Keratinocyte (primary cell): ENCODE measurements around the gene CDKN2C.

ENCODE experiments used
- CTCF ChIP-seq, 3 experiments: IDR thresholded peaks in 1 of 3; conservative IDR thresholded peaks in 1 of 3; optimal IDR thresholded peaks in 1 of 3; 2 replicates in 2 of 3; 3 replicates in 1 of 3; pipeline versions ENCODE3 to v1.5.1; 2011; ENCODE audit warnings: low read length in 3 of 3, mild to moderate bottlenecking in 3 of 3, moderate library complexity in 2 of 3, control low read depth in 1 of 3, inconsistent platforms in 1 of 3; ENCODE audit not compliant: insufficient read depth in 2 of 3; ENCODE audit errors: extremely low read depth in 1 of 3
- EZH2 ChIP-seq: IDR thresholded peaks from one replicate; pipeline ENCODE4 v1.6.1; 2012; ENCODE audit warnings: inconsistent platforms, mild to moderate bottlenecking, low read length, moderate library complexity

- TF ChIP-seq CTCF (optimal IDR thresholded peaks at IDR 0.05 in 1 of 3, IDR thresholded peaks at IDR 0.05 in 1 of 3, conservative IDR thresholded peaks at IDR 0.05 in 1 of 3; ENCODE audit: extremely low read depth in 1 of 3, insufficient read depth in 2 of 3, low read length in 3 of 3), result no peak
- TF ChIP-seq EZH2, result no peak
These were observed 4.5 kb downstream of the CDKN2C start for GRCh38 chr1:50974618-50974935.
